ENCODE data around the gene KRT6C. TPM values are rescaled to one million over a fixed set of nuclear protein-coding genes. Genes with fewer than 3 reads are reported as not detected.

The KRT6C gene
- total and polyA plus RNA-seq, 8 donors, result not detected

DNA sequence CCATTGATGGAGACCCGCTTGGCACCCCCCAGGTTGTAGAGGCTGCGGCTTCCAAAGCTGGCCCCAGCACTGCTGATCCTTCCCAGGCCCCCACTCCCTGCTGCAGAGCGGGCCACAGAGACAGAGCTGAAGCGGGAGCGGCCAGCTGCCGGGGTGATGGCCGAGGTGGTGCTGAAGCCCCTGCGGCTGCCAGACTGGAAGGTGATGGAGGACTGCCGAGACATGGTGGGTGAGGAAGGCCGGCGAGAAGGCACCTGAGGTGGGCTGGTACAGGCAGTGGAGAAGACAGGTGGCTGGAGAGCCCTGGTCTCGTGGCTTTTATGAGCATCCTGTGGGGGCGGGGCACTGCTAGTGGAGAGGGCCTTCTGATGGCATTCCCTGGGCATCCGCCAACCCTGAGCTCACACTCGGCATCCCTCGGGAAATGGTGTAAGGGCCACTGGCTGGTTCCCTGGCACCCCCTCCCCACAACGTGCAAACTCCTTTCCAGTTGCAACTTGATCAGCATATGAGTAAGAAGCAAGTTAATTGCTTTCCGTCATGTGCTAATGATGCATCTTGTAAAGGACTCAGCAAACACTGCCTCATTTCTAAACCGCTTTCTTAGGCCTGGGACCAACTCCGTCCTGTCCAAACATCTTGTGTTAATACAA is 39.4 kb downstream of the KRT6C start, which contains the start of gene KRT75:
Gene KRT75, minus strand, starts transcription at position 291 of the 653 bp plus-strand sequence. Its CDS starts 67 bp downstream, at position 224.
- Histone ChIP-seq H3K27ac (no peak within 1 kb of the TSS), H3K9me3 (no peaks in the 10 kb centered on the region), H3K4me1 (no peaks in the 10 kb centered on the region), H3K27me3 (peaks cover 0 to 49% of the 10 kb centered on the region in 2 donors), H3K36me3 (no peaks in the 10 kb centered on the region), H3K4me3 (no peak within 1 kb of the TSS)
- intact Hi-C loops (cut with DNase I), result no loop called here
- ATAC-seq (no peak), DNase-seq (no peak)
- TF ChIP-seq, protein P1, sequence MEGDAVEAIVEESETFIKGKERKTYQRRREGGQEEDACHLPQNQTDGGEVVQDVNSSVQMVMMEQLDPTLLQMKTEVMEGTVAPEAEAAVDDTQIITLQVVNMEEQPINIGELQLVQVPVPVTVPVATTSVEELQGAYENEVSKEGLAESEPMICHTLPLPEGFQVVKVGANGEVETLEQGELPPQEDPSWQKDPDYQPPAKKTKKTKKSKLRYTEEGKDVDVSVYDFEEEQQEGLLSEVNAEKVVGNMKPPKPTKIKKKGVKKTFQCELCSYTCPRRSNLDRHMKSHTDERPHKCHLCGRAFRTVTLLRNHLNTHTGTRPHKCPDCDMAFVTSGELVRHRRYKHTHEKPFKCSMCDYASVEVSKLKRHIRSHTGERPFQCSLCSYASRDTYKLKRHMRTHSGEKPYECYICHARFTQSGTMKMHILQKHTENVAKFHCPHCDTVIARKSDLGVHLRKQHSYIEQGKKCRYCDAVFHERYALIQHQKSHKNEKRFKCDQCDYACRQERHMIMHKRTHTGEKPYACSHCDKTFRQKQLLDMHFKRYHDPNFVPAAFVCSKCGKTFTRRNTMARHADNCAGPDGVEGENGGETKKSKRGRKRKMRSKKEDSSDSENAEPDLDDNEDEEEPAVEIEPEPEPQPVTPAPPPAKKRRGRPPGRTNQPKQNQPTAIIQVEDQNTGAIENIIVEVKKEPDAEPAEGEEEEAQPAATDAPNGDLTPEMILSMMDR (IDR thresholded peaks at IDR 0.05), result no peak

DNA sequence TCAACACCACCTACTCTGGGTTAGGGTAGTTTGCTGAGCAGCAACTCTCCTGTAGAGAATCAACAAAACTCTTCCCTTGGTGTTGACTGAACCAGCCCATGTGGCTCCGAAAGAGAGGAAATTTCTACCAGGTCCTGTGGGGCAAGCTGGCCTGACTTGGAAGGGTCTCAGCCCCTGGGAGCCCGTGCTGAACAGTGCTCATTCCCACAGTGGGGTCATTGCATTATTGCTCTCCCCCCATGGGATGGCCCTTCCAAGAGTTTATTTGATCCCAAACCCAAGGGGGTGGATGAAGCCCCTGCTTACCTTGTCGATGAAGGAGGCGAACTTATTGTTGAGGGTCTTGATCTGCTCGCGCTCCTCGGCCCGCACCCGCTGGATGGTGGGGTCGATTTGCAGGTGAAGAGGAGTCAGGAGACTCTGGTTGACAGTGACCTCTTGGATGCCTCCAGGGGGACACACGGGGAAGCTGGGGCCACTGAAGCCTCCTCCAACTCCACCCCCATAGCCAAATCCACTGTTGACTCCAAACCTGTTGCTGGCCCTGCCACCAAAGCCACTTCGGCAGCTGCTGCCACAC is 40.0 kb downstream of the KRT6C start:
- DNase-seq, result peak in 1 of 4 donors; percentile 57
- Histone ChIP-seq H3K4me3 (no peak overlapping the region), H3K36me3 (no peaks in the 10 kb centered on the region), H3K4me1 (no peaks in the 10 kb centered on the region), H3K27ac (no peak overlapping the region), H3K9me3 (no peaks in the 10 kb centered on the region), H3K27me3 (peaks cover 0 to 48% of the 10 kb centered on the region in 2 donors)
- TF ChIP-seq, protein P1 (IDR thresholded peaks at IDR 0.05), result no peak
- ATAC-seq, result no peak
- intact Hi-C loops (cut with DNase I), result no loop called here

DNA sequence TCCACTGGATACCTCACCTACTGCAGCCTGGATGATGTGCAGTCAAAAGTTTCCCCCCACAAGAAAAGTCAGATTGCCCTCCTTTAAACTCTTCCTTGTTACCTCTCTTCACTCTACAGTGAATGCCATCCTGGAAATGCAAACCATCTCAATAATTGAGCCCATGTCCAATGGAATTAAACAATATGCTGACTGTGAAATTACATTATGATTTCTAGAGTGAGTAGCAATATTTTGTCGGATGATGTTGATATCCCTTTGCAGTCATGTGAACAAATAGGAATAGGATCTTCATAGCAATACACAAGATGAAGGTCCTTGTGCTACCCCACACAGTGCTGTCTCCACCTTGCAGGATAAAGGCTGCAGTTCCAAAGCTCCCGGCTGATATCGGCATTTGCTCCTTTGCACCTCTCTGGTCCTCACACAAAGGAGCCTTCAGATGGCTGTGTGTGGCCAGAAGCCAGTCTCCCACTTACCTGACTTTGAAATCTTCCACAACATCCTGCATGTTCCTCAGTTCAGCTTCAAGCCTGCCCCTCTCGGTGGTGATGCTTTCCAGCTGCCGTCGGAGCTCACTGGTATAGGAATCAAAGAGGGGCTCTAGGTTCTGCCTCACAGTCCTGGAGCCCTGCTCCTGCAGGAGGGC is 40.9 kb downstream of the KRT6C start:
- no peak overlapping the region for H3K4me3 ChIP-seq
- ATAC-seq (no peak), DNase-seq (no peak)
- H3K27ac ChIP-seq, result no peak overlapping the region
- H3K27me3 ChIP-seq, result peaks cover 0 to 48% of the 10 kb centered on the region in 2 donors
- H3K4me1 ChIP-seq, result no peaks in the 10 kb centered on the region
- H3K9me3 ChIP-seq, result no peaks in the 10 kb centered on the region
- TF ChIP-seq, protein P1 (IDR thresholded peaks at IDR 0.05), result no peak
- intact Hi-C loops (cut with DNase I), result no loop called here
- no peaks in the 10 kb centered on the region for H3K36me3 ChIP-seq

DNA sequence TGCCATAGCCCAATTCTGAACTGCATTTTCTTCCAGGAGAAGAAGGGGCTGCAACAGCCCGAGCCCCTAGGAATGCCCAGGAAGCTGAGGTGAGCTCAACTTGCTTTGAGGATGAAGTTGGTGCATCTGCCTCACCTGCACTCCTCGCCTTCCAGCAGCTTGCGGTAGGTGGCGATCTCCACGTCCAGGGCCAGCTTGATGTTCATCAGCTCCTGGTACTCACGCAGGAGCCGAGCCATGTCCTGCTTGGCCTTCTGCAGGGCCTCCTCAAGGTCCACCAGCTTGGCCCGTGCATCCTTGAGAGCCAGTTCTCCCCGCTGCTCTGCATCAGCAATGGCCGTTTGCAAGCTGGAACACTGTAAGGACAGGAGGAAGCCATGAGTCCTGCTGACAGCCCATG is 45.5 kb downstream of the KRT6C start:
- Histone ChIP-seq H3K27me3 (peaks cover 0 to 31% of the 10 kb centered on the region in 2 donors), H3K27ac (no peak overlapping the region), H3K4me3 (no peak overlapping the region), H3K4me1 (no peaks in the 10 kb centered on the region), H3K36me3 (no peaks in the 10 kb centered on the region), H3K9me3 (no peaks in the 10 kb centered on the region)
- ATAC-seq (no peak), DNase-seq (peak in 1 of 4 donors; percentile 61)
- TF ChIP-seq, protein P1 (IDR thresholded peaks at IDR 0.05), result no peak
- intact Hi-C loops (cut with DNase I), result no loop called here

DNA sequence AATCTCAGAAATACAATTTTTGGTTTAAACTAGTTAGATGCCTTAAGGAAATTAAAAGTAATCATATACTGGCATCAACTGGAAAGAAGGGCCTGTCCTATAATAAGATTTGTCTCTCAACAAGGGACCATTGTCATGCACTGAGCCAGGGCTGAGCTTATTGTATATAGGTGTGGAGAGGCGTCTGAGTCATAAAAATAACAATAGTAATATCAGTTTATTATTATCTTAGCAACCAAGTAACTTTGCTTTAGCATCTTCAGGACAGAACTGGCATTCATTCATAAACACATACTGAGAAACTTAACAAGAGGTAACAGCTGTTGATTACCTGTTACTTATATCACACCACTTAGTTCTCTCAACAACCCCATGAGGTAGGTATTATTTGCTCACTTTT is 46.5 kb downstream of the KRT6C start:
- intact Hi-C loops (cut with DNase I), result no loop called here
- TF ChIP-seq, protein P1 (IDR thresholded peaks at IDR 0.05), result no peak
- no peaks in the 10 kb centered on the region for H3K36me3 ChIP-seq
- H3K9me3 ChIP-seq, result no peaks in the 10 kb centered on the region
- ATAC-seq (no peak), DNase-seq (no peak)
- H3K4me1 ChIP-seq, result no peaks in the 10 kb centered on the region
- no peak overlapping the region for H3K27ac ChIP-seq
- no peak overlapping the region for H3K4me3 ChIP-seq
- peaks cover 0 to 29% of the 10 kb centered on the region in 2 donors for H3K27me3 ChIP-seq

Measured in left lung (tissue), 10 donors.